A673 (cell line): ENCODE results near the gene USP16.

Experiments
- CTCF ChIP-seq: fragments of 300-800, 200-600 bp; sonication (generic); conservative IDR thresholded peaks from 2 replicates; pipeline ENCODE4 v1.5.1; 2017; ENCODE audit warnings: low read depth, mild to moderate bottlenecking, antibody characterized with exemption, low read length, moderate library complexity, mixed read lengths
- EZH2 ChIP-seq: fragments of 200-600 bp; sonication (generic); IDR thresholded peaks from 2 replicates; pipeline ENCODE4 v1.6.1; 2017; ENCODE audit warnings: borderline replicate concordance, low read depth, mild to moderate bottlenecking, mixed read lengths, antibody characterized with exemption, low read length; ENCODE audit not compliant: poor library complexity, severe bottlenecking

GRCh38 chr21:28982637-28983036 lies 41.8 kb upstream of the USP16 start:
- no peak for TF ChIP-seq EZH2
- TF ChIP-seq CTCF = no peak
